Adipose tissue (tissue), 3 donors: Measurements from ENCODE around the gene RCC1. TPM values are rescaled to one million over a fixed set of nuclear protein-coding genes. Genes with fewer than 3 reads are reported as not detected.
"Not testable (repeated sequence)": the region's sequence is repeated elsewhere in the genome, so short reads cannot be mapped to it uniquely, and the experiment has no call there.

Experiments used
- H3K27ac ChIP-seq: one replicate; pipeline ENCODE4 v1.5.1; 2013; ENCODE audit warnings: low read depth, low read length
- WGBS, 3 donors: extraction: QIAGEN DNeasy Blood & Tissue Kit; methylation state at CpG; one replicate each; pipeline ENCODE4 v1.1.7; 2013; 5-methylcytosine and 5-hydroxymethylcytosine counted together
- polyA plus RNA-seq, 3 donors: library from polyadenylated mRNA; stranded (reverse); fragments of 200-250 nt; gene quantifications; one replicate each; pipeline ENCODE4 v1.2.3, GENCODE V29; 2013
- donor health status: healthy with polysubstance abuse.
- donor health status: Bipolar disorder and iron deficiency.
- donor health status: healthy.

The RCC1 gene
- polyA plus RNA-seq, 3 donors: 18.0 to 29.6 (median 24.1) TPM

GRCh38 chr1:28535180-28535579 lies 29.3 kb downstream of the RCC1 start:
- H3K27ac ChIP-seq: no peak overlapping the region
- 72 to 89% (median 81%) methylated on average over 6 of the region's 6 CpGs for WGBS, 3 donors

GRCh38 chr1:28537457-28538199 lies 31.8 kb downstream of the RCC1 start:
- WGBS, 3 donors: 69 to 85% (median 80%) methylated on average over 8 of the region's 8 CpGs
- no peak overlapping the region for H3K27ac ChIP-seq

- H3K27ac ChIP-seq: no peak overlapping the region
Observed at GRCh38 chr1:28538286-28538685, 32.4 kb downstream of the RCC1 start.

GRCh38 chr1:28540651-28541050 lies 34.8 kb downstream of the RCC1 start:
- no peak overlapping the region for H3K27ac ChIP-seq
- WGBS, 3 donors: 87 to 88% (median 88%) methylated on average over 7 of the region's 7 CpGs

More at GRCh38 chr1:28538286-28538685, 32.4 kb downstream of the RCC1 start:
- WGBS, 3 donors: 82 to 90% (median 86%) methylated on average over 6 of the region's 6 CpGs

- not testable (repeated sequence) for H3K27ac ChIP-seq
- 77 to 93% (median 92%) methylated on average over 8 of the region's 8 CpGs for WGBS, 3 donors
Observed at GRCh38 chr1:28541414-28542015, 35.7 kb downstream of the RCC1 start.

- WGBS, 3 donors: 94 to 97% (median 96%) methylated on average over 4 of the region's 4 CpGs
- no peak overlapping the region for H3K27ac ChIP-seq
Observed at GRCh38 chr1:28545246-28545628, 39.4 kb downstream of the RCC1 start.

GRCh38 chr1:28548318-28548717 lies 42.5 kb downstream of the RCC1 start:
- H3K27ac ChIP-seq: no peak overlapping the region
- 79 to 88% (median 86%) methylated on average over 3 of the region's 3 CpGs for WGBS, 3 donors

GRCh38 chr1:28551381-28551780 lies 45.5 kb downstream of the RCC1 start:
- WGBS, 3 donors: 89 to 94% (median 94%) methylated on average over 6 of the region's 6 CpGs
- H3K27ac ChIP-seq: no peak overlapping the region

- WGBS, 3 donors: 0 to 1% (median 1%) methylated on average over 63 of the region's 63 CpGs
- peak within 1 kb of the TSS; percentile 79 for H3K27ac ChIP-seq
Observed at GRCh38 chr1:28552758-28553663, 47.2 kb downstream of the RCC1 start, which contains the start of gene TRNAU1AP. Gene TRNAU1AP (plus strand): TSS chr1:28553085. CDS start chr1:28553111, 26 bp downstream.

GRCh38 chr1:28560886-28561285 lies 55.0 kb downstream of the RCC1 start:
- no peak overlapping the region for H3K27ac ChIP-seq
- WGBS, 3 donors: 93 to 96% (median 94%) methylated on average over 3 of the region's 3 CpGs

GRCh38 chr1:28564310-28564709 lies 58.5 kb downstream of the RCC1 start:
- H3K27ac ChIP-seq: no peak overlapping the region

GRCh38 chr1:28565040-28565439 lies 59.2 kb downstream of the RCC1 start:
- 99% methylated on average over 7 of the region's 7 CpGs for WGBS, 3 donors
- H3K27ac ChIP-seq: no peak overlapping the region

- 99 to 100% (median 99%) methylated on average over 6 of the region's 6 CpGs for WGBS, 3 donors
- no peak overlapping the region for H3K27ac ChIP-seq
Observed at GRCh38 chr1:28565726-28566125, 59.9 kb downstream of the RCC1 start.

GRCh38 chr1:28566931-28567330 lies 61.1 kb downstream of the RCC1 start:
- H3K27ac ChIP-seq: no peak overlapping the region

GRCh38 chr1:28571911-28572310 lies 66.1 kb downstream of the RCC1 start:
- 86 to 91% (median 89%) methylated on average over 4 of the region's 4 CpGs for WGBS, 3 donors

More at GRCh38 chr1:28566931-28567330, 61.1 kb downstream of the RCC1 start:
- WGBS, 3 donors: 88 to 92% (median 90%) methylated on average over 2 of the region's 2 CpGs

GRCh38 chr1:28572891-28573290 lies 67.0 kb downstream of the RCC1 start:
- WGBS, 3 donors: 84 to 94% (median 89%) methylated on average over 12 of the region's 12 CpGs
- not testable (repeated sequence) for H3K27ac ChIP-seq

More at GRCh38 chr1:28571911-28572310, 66.1 kb downstream of the RCC1 start:
- no peak overlapping the region for H3K27ac ChIP-seq

- H3K27ac ChIP-seq: no peak overlapping the region
- WGBS, 3 donors: 97 to 98% (median 97%) methylated on average over 11 of the region's 11 CpGs
Observed at GRCh38 chr1:28573564-28573963, 67.7 kb downstream of the RCC1 start.

GRCh38 chr1:28577052-28577678 lies 71.3 kb downstream of the RCC1 start:
- WGBS, 3 donors: 83 to 96% (median 93%) methylated on average over 1 of the region's 1 CpG
- no peak overlapping the region for H3K27ac ChIP-seq
